ENCODE data around the gene LAMC2.

DNA sequence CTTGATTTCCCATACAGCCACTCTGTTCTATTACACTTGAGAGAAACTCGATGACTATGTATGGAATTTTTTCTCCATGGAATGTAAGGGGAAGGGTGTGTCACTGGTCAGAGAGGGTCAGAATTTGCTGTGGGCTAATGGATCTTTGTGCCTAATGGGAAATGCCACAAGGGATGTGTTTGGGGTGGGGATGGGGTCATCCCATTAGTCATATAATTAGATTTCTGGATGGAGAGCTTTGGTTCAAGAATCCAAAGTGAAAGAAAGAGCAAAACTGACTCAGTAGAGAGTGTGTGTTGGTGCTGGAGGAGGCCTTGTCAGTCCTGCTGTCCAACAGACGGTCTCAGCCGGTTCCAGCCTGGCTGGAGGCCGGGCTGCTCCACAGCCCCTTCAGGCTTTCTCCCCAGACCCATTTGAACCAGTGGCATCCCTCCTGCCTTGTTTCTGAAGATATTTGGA is 86.4 kb downstream of the LAMC2 start:
- TF ChIP-seq, protein P1, sequence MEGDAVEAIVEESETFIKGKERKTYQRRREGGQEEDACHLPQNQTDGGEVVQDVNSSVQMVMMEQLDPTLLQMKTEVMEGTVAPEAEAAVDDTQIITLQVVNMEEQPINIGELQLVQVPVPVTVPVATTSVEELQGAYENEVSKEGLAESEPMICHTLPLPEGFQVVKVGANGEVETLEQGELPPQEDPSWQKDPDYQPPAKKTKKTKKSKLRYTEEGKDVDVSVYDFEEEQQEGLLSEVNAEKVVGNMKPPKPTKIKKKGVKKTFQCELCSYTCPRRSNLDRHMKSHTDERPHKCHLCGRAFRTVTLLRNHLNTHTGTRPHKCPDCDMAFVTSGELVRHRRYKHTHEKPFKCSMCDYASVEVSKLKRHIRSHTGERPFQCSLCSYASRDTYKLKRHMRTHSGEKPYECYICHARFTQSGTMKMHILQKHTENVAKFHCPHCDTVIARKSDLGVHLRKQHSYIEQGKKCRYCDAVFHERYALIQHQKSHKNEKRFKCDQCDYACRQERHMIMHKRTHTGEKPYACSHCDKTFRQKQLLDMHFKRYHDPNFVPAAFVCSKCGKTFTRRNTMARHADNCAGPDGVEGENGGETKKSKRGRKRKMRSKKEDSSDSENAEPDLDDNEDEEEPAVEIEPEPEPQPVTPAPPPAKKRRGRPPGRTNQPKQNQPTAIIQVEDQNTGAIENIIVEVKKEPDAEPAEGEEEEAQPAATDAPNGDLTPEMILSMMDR (IDR thresholded peaks at IDR 0.05) = no peak
- TF ChIP-seq POLR2A (IDR thresholded peaks at IDR 0.05) = no peak
- no peak for TF ChIP-seq POLR2AphosphoS5 (IDR thresholded peaks at IDR 0.05)

Data from prostate gland (tissue), 2 donors.